Osteocyte (in vitro differentiated cells): Measurements from ENCODE around the gene DMTF1. TPM values are rescaled to one million over a fixed set of nuclear protein-coding genes. Genes with fewer than 3 reads are reported as not detected.
"Not testable (repeated sequence)": the region's sequence is repeated elsewhere in the genome, so short reads cannot be mapped to it uniquely, and the experiment has no call there.

Experiments
- DNase-seq: peaks from one replicate; pipeline ENCODE4 v3.0.0; 2021; ENCODE audit warnings: mixed read lengths; ENCODE audit not compliant: unreplicated experiment; ENCODE audit errors: extremely low spot score
- H3K27ac Mint-ChIP-seq: one replicate; pipeline ENCODE4 v1.8.0; 2021; ENCODE audit warnings: mild to moderate bottlenecking, mixed read lengths; ENCODE audit not compliant: unreplicated experiment
- H3K27me3 Mint-ChIP-seq: one replicate; pipeline ENCODE4 v1.8.0; 2021; ENCODE audit warnings: mixed read lengths; ENCODE audit not compliant: unreplicated experiment
- H3K36me3 Mint-ChIP-seq: one replicate; pipeline ENCODE4 v1.8.0; 2021; ENCODE audit warnings: mixed read lengths; ENCODE audit not compliant: unreplicated experiment
- H3K4me1 Mint-ChIP-seq: one replicate; pipeline ENCODE4 v1.8.0; 2021; ENCODE audit warnings: mixed read lengths; ENCODE audit not compliant: unreplicated experiment
- H3K4me3 Mint-ChIP-seq: one replicate; pipeline ENCODE4 v1.8.0; 2021; ENCODE audit warnings: mild to moderate bottlenecking, moderate library complexity, mixed read lengths; ENCODE audit not compliant: unreplicated experiment
- H3K9me3 Mint-ChIP-seq: one replicate; pipeline ENCODE4 v1.8.0; 2021; ENCODE audit warnings: mixed read lengths; ENCODE audit not compliant: unreplicated experiment
- CTCF ChIP-seq: fragments of 200-600 bp; sonication (generic); IDR thresholded peaks from 2 replicates; pipeline ENCODE4 v1.5.0; 2021; ENCODE audit warnings: antibody characterized with exemption, mild to moderate bottlenecking, moderate library complexity
- total RNA-seq: library from RNA; stranded (reverse); gene quantifications from 2 replicates; pipeline ENCODE4 v1.2.1, GENCODE V29; 2021

DMTF1 gene
- total RNA-seq, 1 donor from 2014 or later = 82.9 TPM

GRCh38 chr7:87226495-87226894, 74.2 kb downstream of the DMTF1 start:
- Mint-ChIP-seq H3K36me3 (no peaks in the 10 kb centered on the region), H3K27ac (no peak overlapping the region), H3K4me3 (no peak overlapping the region), H3K9me3 (no peaks in the 10 kb centered on the region), H3K27me3 (peaks cover 43% of the 10 kb centered on the region), H3K4me1 (no peaks in the 10 kb centered on the region)
- DNase-seq = no peak
- no peak for TF ChIP-seq CTCF

- Mint-ChIP-seq H3K27me3 (peaks cover 60% of the 10 kb centered on the region), H3K4me1 (no peaks in the 10 kb centered on the region), H3K4me3 (no peak overlapping the region), H3K27ac (no peak overlapping the region), H3K36me3 (no peaks in the 10 kb centered on the region), H3K9me3 (no peaks in the 10 kb centered on the region)
- no peak for TF ChIP-seq CTCF
- DNase-seq = no peak
These were observed 79.0 kb downstream of the DMTF1 start for GRCh38 chr7:87231258-87231657.

GRCh38 chr7:87231711-87232110, 79.5 kb downstream of the DMTF1 start:
- H3K4me3 Mint-ChIP-seq = no peak overlapping the region
- no peak overlapping the region for H3K27ac Mint-ChIP-seq
- H3K4me1 Mint-ChIP-seq = no peaks in the 10 kb centered on the region
- no peaks in the 10 kb centered on the region for H3K9me3 Mint-ChIP-seq
- TF ChIP-seq CTCF = no peak
- H3K27me3 Mint-ChIP-seq = peaks cover 55% of the 10 kb centered on the region
- H3K36me3 Mint-ChIP-seq = no peaks in the 10 kb centered on the region
- no peak for DNase-seq

GRCh38 chr7:87234949-87235348, 82.7 kb downstream of the DMTF1 start:
- Mint-ChIP-seq H3K27me3 (peaks cover 42% of the 10 kb centered on the region), H3K36me3 (no peaks in the 10 kb centered on the region), H3K27ac (no peak overlapping the region), H3K4me3 (no peak overlapping the region), H3K9me3 (no peaks in the 10 kb centered on the region), H3K4me1 (peaks cover 2% of the 10 kb centered on the region)
- no peak for TF ChIP-seq CTCF
- DNase-seq = no peak

GRCh38 chr7:87238464-87239051, 86.3 kb downstream of the DMTF1 start:
- DNase-seq, H3K36me3 Mint-ChIP-seq, H3K4me1 Mint-ChIP-seq, H3K9me3 Mint-ChIP-seq, H3K4me3 Mint-ChIP-seq, H3K27ac Mint-ChIP-seq: not testable (repeated sequence)
- peaks cover 35% of the 10 kb centered on the region for H3K27me3 Mint-ChIP-seq

- H3K4me1 Mint-ChIP-seq, H3K4me3 Mint-ChIP-seq, H3K27ac Mint-ChIP-seq, H3K36me3 Mint-ChIP-seq, DNase-seq, H3K9me3 Mint-ChIP-seq: not testable (repeated sequence)
- peaks cover 30% of the 10 kb centered on the region for H3K27me3 Mint-ChIP-seq
These were observed 93.4 kb downstream of the DMTF1 start for GRCh38 chr7:87245671-87246070.

Other genes with a start within 250 kb of the DMTF1 start
- 23.6 and 25.7 TPM in 2 replicates for gene ELAPOR2, start 92.8 kb upstream of the DMTF1 start, total RNA-seq
- gene TMEM243, start 67.3 kb downstream of the DMTF1 start, total RNA-seq = 23.0 and 23.1 TPM in 2 replicates
- 11.0 and 12.7 TPM in 2 replicates for gene CROT, start 193.2 kb downstream of the DMTF1 start, total RNA-seq